SK-N-MC (cell line): ENCODE data around the gene ERGIC3.

Source experiments
- DNase-seq: peaks from one replicate; pipeline ENCODE4 v3.0.0-alpha.2; 2011; ENCODE audit warnings: low read depth, low spot score
- H3K27ac ChIP-seq: fragments of 200-600 bp; sonication (generic); 2 replicates; pipeline ENCODE4 v1.5.1; 2016; ENCODE audit warnings: mixed run types
- H3K36me3 ChIP-seq: fragments of 200-600 bp; sonication (generic); 2 replicates; pipeline ENCODE4 v1.6.1; 2017; ENCODE audit warnings: antibody characterized with exemption, low read length, mixed read lengths; ENCODE audit not compliant: insufficient read depth
- H3K4me3 ChIP-seq: fragments of 200-600 bp; sonication (generic); 2 replicates; pipeline ENCODE4 v1.5.1; 2016
- H3K9ac ChIP-seq: fragments of 200-600 bp; sonication (generic); 2 replicates; pipeline ENCODE4 v1.8.0; 2017; ENCODE audit warnings: mixed run types, mixed read lengths; ENCODE audit not compliant: insufficient read length
- H3K9me3 ChIP-seq: fragments of 200-600 bp; sonication (generic); 2 replicates; pipeline ENCODE4 v1.6.1; 2017; ENCODE audit warnings: low read depth, mild to moderate bottlenecking, antibody characterized with exemption, low read length, moderate library complexity, mixed read lengths
- EZH2 ChIP-seq: fragments of 200-600 bp; sonication (generic); IDR thresholded peaks from one replicate; pipeline ENCODE4 v1.6.1; 2017; ENCODE audit warnings: antibody characterized with exemption
- FOXP2 ChIP-seq: optimal IDR thresholded peaks from 2 replicates; pipeline ENCODE3; 2011; ENCODE audit warnings: mild to moderate bottlenecking, moderate library complexity; ENCODE audit not compliant: insufficient read depth; ENCODE audit errors: extremely low read length, control extremely low read depth
- POLR2AphosphoS5 ChIP-seq: IDR thresholded peaks from 2 replicates; pipeline ENCODE4 v1.6.1; 2012; ENCODE audit warnings: mild to moderate bottlenecking, low read depth, low read length, borderline replicate concordance

Gene ERGIC3

DNA sequence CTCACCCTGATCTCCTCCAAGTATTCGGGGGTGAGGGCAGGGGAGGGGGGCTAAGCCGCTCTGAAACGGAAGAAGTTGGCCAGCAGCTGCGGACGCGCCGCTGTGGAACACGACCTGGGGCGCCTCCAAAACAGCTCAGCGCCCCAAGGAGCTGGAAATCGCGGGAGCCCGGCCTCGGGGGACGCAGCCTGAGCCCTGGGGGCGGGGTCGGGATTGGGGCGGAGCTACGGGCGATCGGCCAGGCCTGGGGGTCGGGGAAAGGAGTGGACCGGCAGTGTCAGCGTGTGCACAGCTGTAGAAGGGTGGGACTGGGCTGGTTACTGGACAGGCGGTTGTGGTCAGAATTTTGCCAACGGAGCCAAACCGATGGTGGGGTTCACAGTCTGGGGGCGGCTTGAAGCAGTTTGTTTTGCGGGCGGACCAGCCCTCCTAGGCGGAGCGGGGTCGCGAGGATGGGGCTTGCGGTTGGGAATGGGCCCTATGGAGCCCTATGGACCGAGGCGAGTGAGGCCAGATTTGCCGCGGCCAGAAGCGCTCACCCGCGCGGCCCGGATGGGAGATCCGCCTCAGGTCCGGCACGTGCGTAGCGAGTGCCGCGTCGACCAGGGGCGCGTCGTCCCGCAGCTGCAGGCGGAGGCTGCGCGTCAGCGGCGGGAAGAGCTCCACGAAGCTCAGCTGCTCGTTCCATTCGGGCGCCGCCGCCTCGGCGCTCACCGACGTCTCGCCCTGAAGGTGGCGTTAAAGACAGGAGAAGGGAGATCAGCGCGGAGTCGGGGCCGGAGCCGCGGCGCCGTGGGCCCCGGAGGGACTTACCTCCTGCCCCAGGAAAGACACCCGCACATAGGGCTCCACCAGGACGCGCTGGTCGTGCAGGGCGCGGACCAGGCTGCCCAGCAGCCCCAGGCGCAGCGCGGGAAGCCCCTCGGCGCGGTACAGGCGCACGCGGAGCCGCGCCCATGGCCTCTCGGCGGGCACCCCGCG is 59.4 kb downstream of the ERGIC3 start:
- DNase-seq: no peak
- TF ChIP-seq EZH2 (no peak), POLR2AphosphoS5 (no peak), FOXP2 (no peak)
- H3K36me3 ChIP-seq: no peaks in the 10 kb centered on the region
- peak overlapping the region; percentile 55 for H3K9ac ChIP-seq
- H3K27ac ChIP-seq: no peak overlapping the region
- H3K9me3 ChIP-seq: no peaks in the 10 kb centered on the region
- peak overlapping the region; percentile 76 for H3K4me3 ChIP-seq

DNA sequence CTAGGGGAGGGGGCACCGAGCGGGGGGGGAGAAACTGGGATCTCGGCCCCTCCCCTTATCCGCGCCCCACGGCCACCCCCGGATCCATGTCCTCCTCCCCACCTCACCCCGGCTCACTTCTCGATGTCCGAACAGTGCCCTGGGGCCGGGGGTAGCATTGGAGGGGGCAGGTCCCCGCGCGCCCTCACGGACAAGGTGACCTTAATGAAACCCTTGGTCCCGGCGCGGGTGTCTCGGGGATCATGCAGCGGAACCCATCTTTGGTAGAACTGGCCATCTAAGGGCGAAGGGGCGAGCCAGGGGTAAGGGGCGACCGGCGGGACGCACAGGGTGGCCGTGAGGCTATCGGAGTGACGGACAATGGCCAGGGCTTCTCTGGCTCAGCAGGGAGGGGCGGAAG is 60.1 kb downstream of the ERGIC3 start:
- no peak overlapping the region for H3K27ac ChIP-seq
- TF ChIP-seq FOXP2 (no peak), EZH2 (no peak), POLR2AphosphoS5 (no peak)
- no peaks in the 10 kb centered on the region for H3K36me3 ChIP-seq
- H3K9ac ChIP-seq: peak overlapping the region; percentile 55
- DNase-seq: no peak
- H3K9me3 ChIP-seq: no peaks in the 10 kb centered on the region
- peak overlapping the region; percentile 76 for H3K4me3 ChIP-seq

DNA sequence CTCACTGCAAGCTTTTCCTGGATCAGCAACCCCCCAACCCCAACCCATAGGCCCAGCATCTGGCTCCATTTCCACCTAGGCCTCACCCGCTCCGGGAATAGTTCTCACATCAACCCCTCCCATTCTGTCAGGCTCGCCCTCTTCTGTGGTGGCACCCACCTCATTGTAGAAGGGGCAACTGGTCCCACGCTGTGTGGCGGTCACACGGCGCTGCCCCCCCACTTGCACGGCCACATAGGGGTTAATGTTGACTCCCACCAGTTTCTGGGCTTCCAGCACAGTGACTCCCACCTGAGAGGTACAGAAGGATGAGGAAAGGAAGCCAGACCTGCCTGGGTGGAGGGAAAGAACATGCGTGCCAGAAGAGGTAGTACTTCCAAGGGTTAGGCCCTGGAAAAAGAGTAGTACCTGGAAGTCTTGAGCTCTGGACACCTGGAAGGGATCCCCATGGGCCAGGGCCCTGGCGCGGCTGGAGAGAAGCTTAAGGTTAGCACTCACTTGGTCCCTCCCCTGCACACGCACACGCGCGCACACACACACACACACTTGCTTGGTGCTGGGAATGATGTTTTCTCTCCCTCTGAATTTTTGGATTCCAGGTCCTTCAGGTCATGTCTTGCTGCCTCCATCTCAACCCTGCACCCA is 61.1 kb downstream of the ERGIC3 start:
- Histone ChIP-seq H3K27ac (no peak overlapping the region), H3K9ac (no peak overlapping the region), H3K9me3 (no peaks in the 10 kb centered on the region), H3K36me3 (no peaks in the 10 kb centered on the region), H3K4me3 (no peak overlapping the region)
- TF ChIP-seq FOXP2: no peak
- TF ChIP-seq EZH2: no peak
- no peak for TF ChIP-seq POLR2AphosphoS5
- no peak for DNase-seq

DNA sequence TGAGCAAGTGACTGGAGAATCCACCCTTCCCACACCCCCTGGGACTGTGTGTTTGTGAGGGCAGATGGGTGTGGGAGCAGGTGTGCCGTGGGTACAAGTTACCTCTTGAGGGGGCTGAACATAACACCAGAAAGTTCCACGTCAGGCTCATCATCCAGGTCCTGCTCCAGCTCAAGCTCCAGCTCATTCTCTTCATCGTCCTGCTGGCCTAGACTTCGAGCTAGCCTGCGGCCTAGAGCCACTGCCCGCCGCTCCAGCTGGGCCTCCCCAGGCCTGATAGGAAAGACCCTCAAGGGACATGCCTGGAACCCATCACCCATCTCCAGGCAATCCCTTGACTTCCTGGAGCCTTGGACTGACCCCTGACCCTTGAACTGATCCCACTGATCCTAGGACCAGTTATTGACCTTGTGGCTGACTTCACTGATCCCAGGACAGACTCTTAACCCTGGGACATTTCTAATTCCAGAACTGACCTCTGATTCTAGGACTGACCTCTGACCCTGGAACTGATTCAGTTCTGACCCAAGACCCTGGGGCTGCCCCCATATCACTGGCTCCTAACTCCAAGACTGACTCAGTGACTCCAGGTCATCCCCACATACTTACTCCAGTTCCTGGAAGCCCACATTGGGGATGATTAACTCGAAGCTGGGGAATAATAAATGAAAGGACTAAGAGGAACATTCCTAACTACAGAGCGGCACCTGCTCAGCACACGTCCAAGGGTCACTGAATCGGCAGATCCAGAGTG is 62.0 kb downstream of the ERGIC3 start:
- Histone ChIP-seq H3K9me3 (no peaks in the 10 kb centered on the region), H3K27ac (no peak overlapping the region), H3K9ac (no peak overlapping the region), H3K36me3 (no peaks in the 10 kb centered on the region), H3K4me3 (no peak overlapping the region)
- no peak for DNase-seq
- TF ChIP-seq FOXP2 (no peak), EZH2 (no peak), POLR2AphosphoS5 (no peak)

DNA sequence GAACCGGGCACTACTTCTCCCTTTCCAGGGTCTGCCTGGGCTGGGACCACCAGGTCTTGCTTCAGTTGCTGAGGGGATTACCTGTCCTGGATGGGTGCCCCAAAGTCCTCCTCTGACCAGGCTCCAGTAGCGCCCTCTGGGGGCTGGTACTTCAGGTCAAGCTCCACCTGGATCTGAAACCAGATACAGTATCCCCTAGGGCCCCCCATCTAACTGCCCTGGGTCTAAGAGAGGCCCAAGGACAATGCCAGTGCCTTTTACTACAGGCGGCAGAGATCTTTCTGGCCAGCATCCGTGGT is 62.5 kb downstream of the ERGIC3 start:
- Histone ChIP-seq H3K9ac (no peak overlapping the region), H3K27ac (no peak overlapping the region), H3K9me3 (no peaks in the 10 kb centered on the region), H3K36me3 (no peaks in the 10 kb centered on the region), H3K4me3 (no peak overlapping the region)
- DNase-seq: no peak
- TF ChIP-seq FOXP2: no peak
- TF ChIP-seq EZH2: no peak
- TF ChIP-seq POLR2AphosphoS5: no peak

DNA sequence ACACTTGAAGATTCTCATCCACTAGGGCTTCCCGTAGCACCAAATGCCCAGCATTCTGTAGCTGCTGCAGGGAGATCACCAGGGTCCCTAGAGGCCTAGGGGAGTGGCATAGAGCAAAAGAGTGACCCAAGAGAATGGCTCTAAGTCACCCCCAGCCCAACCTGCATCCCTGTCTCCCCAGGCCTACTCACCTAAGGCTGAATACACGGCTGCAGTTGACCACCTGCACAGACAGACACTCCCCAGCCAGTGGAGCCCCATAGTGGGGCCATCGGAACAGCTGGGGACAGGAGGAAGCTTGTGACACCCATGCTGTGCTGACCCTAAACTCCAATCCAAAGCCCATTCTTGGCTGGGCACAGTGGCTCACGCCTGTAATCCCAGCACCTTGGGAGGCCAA is 64.2 kb downstream of the ERGIC3 start:
- TF ChIP-seq EZH2: no peak
- TF ChIP-seq POLR2AphosphoS5: no peak
- TF ChIP-seq FOXP2: no peak
- Histone ChIP-seq H3K9ac (no peak overlapping the region), H3K9me3 (no peaks in the 10 kb centered on the region), H3K4me3 (no peak overlapping the region), H3K36me3 (no peaks in the 10 kb centered on the region), H3K27ac (no peak overlapping the region)
- DNase-seq: no peak
